CD4-positive, CD25-positive, alpha-beta regulatory T cell (primary cell): ENCODE results near the gene KANK2. TPM values are rescaled to one million over a fixed set of nuclear protein-coding genes. Genes with fewer than 3 reads are reported as not detected.
"Not testable (repeated sequence)": the region's sequence is repeated elsewhere in the genome, so short reads cannot be mapped to it uniquely, and the experiment has no call there.

ENCODE experiments used
- ATAC-seq, 2 donors: fragments of 150-1000 bp; cut with Tn5 transposase; one replicate each; pipeline ENCODE4 v1.10.0; 2021; ENCODE audit warnings: low read depth in 2 of 2, moderate number of reproducible peaks in 2 of 2, moderate library complexity in 1 of 2
- DNase-seq, 3 donors: peaks; one replicate each; pipeline versions ENCODE4 v3.0.0 to v3.0.0-alpha.2; 2012 to 2022; ENCODE audit warnings: mixed read lengths in 1 of 3
- H3K27ac ChIP-seq: one replicate; pipeline ENCODE4 v1.7.0; 2013; ENCODE audit warnings: mild to moderate bottlenecking, low read length; ENCODE audit not compliant: insufficient read depth, poor library complexity, severe bottlenecking
- H3K27me3 ChIP-seq: one replicate; pipeline ENCODE4 v1.7.0; 2013; ENCODE audit warnings: low read length; ENCODE audit not compliant: control insufficient read depth, insufficient read depth
- H3K36me3 ChIP-seq: one replicate; pipeline ENCODE4 v1.7.0; 2013; ENCODE audit warnings: mild to moderate bottlenecking, low read length, moderate library complexity; ENCODE audit not compliant: control insufficient read depth, insufficient read depth
- H3K4me1 ChIP-seq: 2 replicates; pipeline ENCODE4 v1.7.0; 2013; ENCODE audit warnings: mild to moderate bottlenecking, low read length; ENCODE audit not compliant: insufficient read depth, control insufficient read depth, poor library complexity, severe bottlenecking
- H3K4me3 ChIP-seq: one replicate; pipeline ENCODE4 v1.7.0; 2013; ENCODE audit warnings: low read depth, mild to moderate bottlenecking, low read length, moderate library complexity
- H3K9me3 ChIP-seq, 2 experiments: 1 replicate in 1 of 2; 2 replicates in 1 of 2; pipeline ENCODE4 v1.7.0; 2013; ENCODE audit warnings: low read length in 2 of 2, mild to moderate bottlenecking in 1 of 2, moderate library complexity in 1 of 2; ENCODE audit not compliant: control insufficient read depth in 2 of 2
- H3K27ac Mint-ChIP-seq, 3 donors: one replicate each; pipeline ENCODE4 v1.8.0; 2020 to 2022; ENCODE audit warnings: mild to moderate bottlenecking in 3 of 3, mixed read lengths in 3 of 3, moderate library complexity in 2 of 3
- H3K27me3 Mint-ChIP-seq: one replicate; pipeline ENCODE4 v1.8.0; 2022; ENCODE audit warnings: mild to moderate bottlenecking, mixed read lengths
- H3K36me3 Mint-ChIP-seq: one replicate; pipeline ENCODE4 v1.8.0; 2020; ENCODE audit warnings: mixed read lengths
- H3K4me1 Mint-ChIP-seq, 4 donors: one replicate each; pipeline ENCODE4 v1.8.0; 2020 to 2022; ENCODE audit warnings: mixed read lengths in 4 of 4, mild to moderate bottlenecking in 1 of 4
- H3K4me3 Mint-ChIP-seq, 4 donors: one replicate each; pipeline ENCODE4 v1.8.0; 2020 to 2022; ENCODE audit warnings: mild to moderate bottlenecking in 4 of 4, mixed read lengths in 4 of 4, moderate library complexity in 3 of 4
- H3K9me3 Mint-ChIP-seq, 7 donors: one replicate each; pipeline ENCODE4 v1.8.0; 2020 to 2022; ENCODE audit warnings: mixed read lengths in 7 of 7, mild to moderate bottlenecking in 3 of 7, moderate library complexity in 2 of 7
- polyA plus RNA-seq, 4 donors: library from polyadenylated mRNA; unstranded; fragments of 300-500 nt; fragmentation: Illumina TruSeq; gene quantifications; one replicate each; pipeline ENCODE4 v1.2.3, GENCODE V29; 2021
- total RNA-seq: library from RNA; stranded (reverse); gene quantifications from one replicate; pipeline ENCODE4 v1.2.3, GENCODE V29; 2022

KANK2 gene
- total and polyA plus RNA-seq, 5 donors from 2014 or later = 0.16 to 0.74 (median 0.40) TPM; not detected in 1

DNA sequence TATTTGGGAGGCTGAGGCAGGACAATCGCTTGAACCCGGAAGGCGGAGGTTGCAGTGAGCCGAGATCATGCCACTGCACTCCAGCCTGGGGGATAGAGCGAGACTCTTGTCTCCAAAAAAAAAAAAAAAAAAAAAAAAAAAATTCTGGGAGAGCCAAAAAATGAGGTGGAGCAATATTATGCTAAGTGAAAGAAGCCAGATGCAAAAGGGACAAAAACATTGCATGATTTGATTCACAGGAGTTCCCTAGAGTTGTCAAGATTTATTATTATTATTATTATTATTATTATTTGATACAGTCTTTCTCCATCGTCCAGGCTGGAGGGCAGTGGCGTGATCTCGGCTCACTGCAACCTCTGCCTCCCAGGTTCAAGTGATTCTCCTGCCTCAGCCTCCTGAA, 16.4 kb downstream of the KANK2 start:
- not testable (repeated sequence) for H3K9me3 ChIP-seq, H3K4me1 Mint-ChIP-seq, H3K4me3 ChIP-seq, H3K27ac Mint-ChIP-seq, H3K36me3 ChIP-seq, H3K4me3 Mint-ChIP-seq, H3K27ac ChIP-seq, H3K4me1 ChIP-seq, H3K9me3 Mint-ChIP-seq, DNase-seq, H3K27me3 Mint-ChIP-seq, H3K27me3 ChIP-seq, ATAC-seq, H3K36me3 Mint-ChIP-seq

DNA sequence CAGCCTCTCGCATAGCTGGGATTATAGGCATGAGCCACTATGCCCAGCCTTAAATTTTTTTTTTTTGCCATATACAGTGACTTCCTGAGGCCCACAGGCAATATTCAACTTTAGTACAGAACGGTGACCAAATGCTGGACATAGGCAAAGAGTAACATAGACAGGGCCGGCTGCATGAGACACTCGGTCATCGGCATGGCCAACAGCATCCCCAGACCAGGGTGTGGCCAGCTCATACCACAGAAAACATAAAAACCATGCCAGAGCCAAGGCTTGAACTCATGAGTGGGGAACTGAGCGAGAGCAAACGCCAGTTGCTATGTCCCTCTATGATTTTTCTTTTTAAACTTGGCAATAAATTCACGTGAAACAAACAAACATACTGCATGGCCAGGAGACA, 17.0 kb downstream of the KANK2 start:
- peak overlapping the region in 1 of 4 donors; percentile 5 for H3K4me3 Mint-ChIP-seq

DNA sequence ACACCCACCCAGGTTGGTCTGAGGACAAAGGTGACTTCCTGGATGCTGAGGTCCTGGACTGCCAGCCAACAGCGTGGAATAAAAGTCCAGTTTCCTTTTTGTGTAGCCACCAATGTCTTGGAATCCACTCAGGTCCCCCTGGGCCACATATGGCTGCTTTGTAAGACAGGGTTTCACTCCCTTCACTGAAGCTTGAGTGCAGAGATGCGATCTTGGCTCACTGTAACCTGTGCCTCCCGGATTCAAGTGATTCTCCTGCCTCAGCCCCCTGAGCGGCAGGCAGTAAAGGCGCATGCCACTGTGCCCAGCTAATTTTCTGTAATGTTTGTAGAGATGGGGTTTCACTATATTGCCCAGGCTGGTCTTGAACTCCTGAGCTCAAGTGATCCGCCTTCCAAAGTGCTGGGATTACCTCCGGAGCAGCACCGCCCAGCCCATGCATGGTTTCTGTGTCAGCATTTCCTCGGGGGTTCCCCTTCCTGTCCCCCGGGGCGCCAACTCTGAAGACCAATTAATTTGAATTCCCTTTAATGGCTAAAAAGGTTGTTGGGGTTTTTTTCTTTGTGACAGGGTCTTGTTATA, 17.5 kb downstream of the KANK2 start:
- Mint-ChIP-seq H3K9me3 (no peaks in the 10 kb centered on the region), H3K4me3 (no peak overlapping the region), H3K27me3 (peaks cover 4% of the 10 kb centered on the region), H3K4me1 (peaks cover 0 to 9% (median 2%) of the 10 kb centered on the region in 4 donors), H3K36me3 (no peaks in the 10 kb centered on the region), H3K27ac (peak overlapping the region in 1 of 3 donors; percentile 26)
- Histone ChIP-seq H3K9me3 (no peaks in the 10 kb centered on the region), H3K27me3 (no peaks in the 10 kb centered on the region), H3K4me1 (peaks cover 9% of the 10 kb centered on the region), H3K36me3 (no peaks in the 10 kb centered on the region), H3K4me3 (no peak overlapping the region), H3K27ac (no peak overlapping the region)
- ATAC-seq (peak in 1 of 2 donors; percentile 37), DNase-seq (peak in 1 of 3 donors; percentile 21)

More for the DNA sequence above, 17.0 kb downstream of the KANK2 start:
- no peaks in the 10 kb centered on the region for H3K36me3 Mint-ChIP-seq
- ATAC-seq = no peak
- Histone ChIP-seq H3K36me3 (no peaks in the 10 kb centered on the region), H3K4me1 (peaks cover 9% of the 10 kb centered on the region), H3K4me3 (no peak overlapping the region), H3K27me3 (no peaks in the 10 kb centered on the region), H3K27ac (no peak overlapping the region), H3K9me3 (no peaks in the 10 kb centered on the region)
- H3K27ac Mint-ChIP-seq = no peak overlapping the region
- no peak for DNase-seq
- H3K27me3 Mint-ChIP-seq = peaks cover 4% of the 10 kb centered on the region
- no peaks in the 10 kb centered on the region for H3K9me3 Mint-ChIP-seq
- H3K4me1 Mint-ChIP-seq = peaks cover 0 to 9% (median 2%) of the 10 kb centered on the region in 4 donors

DNA sequence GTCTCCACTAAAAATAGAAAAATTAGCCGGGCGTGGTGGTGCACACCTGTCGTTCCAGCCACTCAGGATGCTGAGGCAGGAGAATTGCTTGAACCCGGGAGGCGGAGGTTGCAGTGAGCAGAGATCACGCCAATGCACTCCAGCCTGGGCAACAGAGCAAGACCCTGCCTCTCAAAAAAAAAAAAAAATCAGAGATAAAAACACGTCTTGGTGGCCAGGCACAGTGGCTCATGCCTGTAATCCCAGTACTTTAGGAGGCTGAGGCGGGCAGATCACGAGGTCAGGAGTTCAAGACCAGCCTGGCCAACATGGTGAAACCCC, 18.2 kb downstream of the KANK2 start:
- not testable (repeated sequence) for H3K9me3 ChIP-seq, H3K27me3 Mint-ChIP-seq, H3K27me3 ChIP-seq, H3K4me3 Mint-ChIP-seq, H3K4me1 ChIP-seq, H3K4me1 Mint-ChIP-seq, H3K27ac Mint-ChIP-seq, ATAC-seq, DNase-seq, H3K4me3 ChIP-seq, H3K27ac ChIP-seq, H3K9me3 Mint-ChIP-seq, H3K36me3 Mint-ChIP-seq, H3K36me3 ChIP-seq

DNA sequence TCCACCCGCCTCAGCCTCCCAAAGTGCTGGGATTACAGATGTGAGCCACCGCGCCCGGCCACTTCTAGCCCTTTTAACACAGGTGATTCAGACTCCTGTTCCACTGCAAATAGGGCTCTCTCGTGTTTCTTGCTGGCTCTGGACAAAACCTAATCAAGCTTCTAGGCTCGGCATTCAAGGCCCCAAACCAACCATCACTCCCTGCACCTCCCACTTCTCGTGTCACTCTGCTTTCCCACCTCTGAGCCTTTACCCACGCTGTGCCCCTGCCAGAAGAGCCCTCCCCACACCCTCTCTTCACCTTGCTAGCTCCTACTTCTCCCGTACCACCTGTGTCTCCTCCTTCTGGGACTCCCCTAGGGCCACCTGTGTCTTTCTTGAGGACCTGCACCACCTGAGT, 19.8 kb downstream of the KANK2 start:
- H3K4me3 Mint-ChIP-seq = no peak overlapping the region
- no peaks in the 10 kb centered on the region for H3K27me3 Mint-ChIP-seq
- Histone ChIP-seq H3K36me3 (no peaks in the 10 kb centered on the region), H3K27ac (no peak overlapping the region), H3K27me3 (no peaks in the 10 kb centered on the region), H3K9me3 (no peaks in the 10 kb centered on the region), H3K4me1 (peaks cover 9% of the 10 kb centered on the region), H3K4me3 (no peak overlapping the region)
- H3K9me3 Mint-ChIP-seq = no peaks in the 10 kb centered on the region
- ATAC-seq (no peak), DNase-seq (no peak)
- peak overlapping the region in 1 of 3 donors; percentile 55 for H3K27ac Mint-ChIP-seq
- H3K4me1 Mint-ChIP-seq = peaks cover 0 to 9% (median 2%) of the 10 kb centered on the region in 4 donors
- no peaks in the 10 kb centered on the region for H3K36me3 Mint-ChIP-seq

- Histone ChIP-seq H3K4me3 (no peak overlapping the region), H3K27me3 (no peaks in the 10 kb centered on the region), H3K4me1 (peaks cover 9% of the 10 kb centered on the region), H3K9me3 (no peaks in the 10 kb centered on the region), H3K27ac (no peak overlapping the region), H3K36me3 (no peaks in the 10 kb centered on the region)
- DNase-seq = no peak
- Mint-ChIP-seq H3K4me3 (no peak overlapping the region), H3K27me3 (no peaks in the 10 kb centered on the region), H3K4me1 (peaks cover 0 to 9% (median 2%) of the 10 kb centered on the region in 4 donors), H3K9me3 (peaks cover 0 to 3% (median 0%) of the 10 kb centered on the region in 7 donors), H3K36me3 (no peaks in the 10 kb centered on the region), H3K27ac (no peak overlapping the region)
- ATAC-seq = no peak
These were observed 20.7 kb downstream of the KANK2 start for GRCh38 chr19:11176466-11177193.

- Mint-ChIP-seq H3K36me3 (no peaks in the 10 kb centered on the region), H3K4me1 (peaks cover 0 to 9% (median 2%) of the 10 kb centered on the region in 4 donors), H3K27me3 (no peaks in the 10 kb centered on the region), H3K27ac (no peak overlapping the region), H3K9me3 (peaks cover 0 to 3% (median 0%) of the 10 kb centered on the region in 7 donors), H3K4me3 (no peak overlapping the region)
- Histone ChIP-seq H3K4me3 (no peak overlapping the region), H3K27ac (no peak overlapping the region), H3K36me3 (no peaks in the 10 kb centered on the region), H3K4me1 (peaks cover 9% of the 10 kb centered on the region), H3K27me3 (no peaks in the 10 kb centered on the region), H3K9me3 (no peaks in the 10 kb centered on the region)
- DNase-seq (no peak), ATAC-seq (no peak)
These were observed 21.4 kb downstream of the KANK2 start for GRCh38 chr19:11175920-11176319.

DNA sequence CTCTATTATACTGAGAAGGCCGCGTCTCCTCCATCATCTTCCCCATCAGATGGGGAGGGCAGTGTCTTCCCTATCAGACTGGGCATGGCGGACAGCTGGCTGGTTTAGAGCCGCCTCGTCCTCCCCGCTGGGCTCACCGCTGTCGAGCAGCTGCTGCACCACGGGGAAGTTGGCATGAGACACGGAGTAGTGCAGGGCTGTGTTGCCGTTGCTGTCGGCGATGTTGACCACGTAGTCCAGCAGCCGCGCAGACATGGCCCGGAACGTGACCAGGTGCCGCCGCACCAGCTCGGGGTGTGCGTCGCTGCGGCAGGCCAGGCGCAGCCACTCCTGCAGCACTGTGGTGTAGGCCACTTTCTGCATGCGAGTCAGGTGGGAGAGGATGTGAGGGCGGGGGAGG, 23.0 kb downstream of the KANK2 start:
- Histone ChIP-seq H3K27ac (no peak overlapping the region), H3K27me3 (no peaks in the 10 kb centered on the region), H3K4me1 (peaks cover 3% of the 10 kb centered on the region), H3K36me3 (no peaks in the 10 kb centered on the region), H3K4me3 (no peak overlapping the region), H3K9me3 (no peaks in the 10 kb centered on the region)
- Mint-ChIP-seq H3K4me1 (no peaks in the 10 kb centered on the region), H3K36me3 (no peaks in the 10 kb centered on the region), H3K9me3 (peaks cover 0 to 3% (median 0%) of the 10 kb centered on the region in 7 donors), H3K27ac (no peak overlapping the region), H3K27me3 (peaks cover 4% of the 10 kb centered on the region), H3K4me3 (no peak overlapping the region)
- no peak for DNase-seq
- ATAC-seq = no peak
